Gastroesophageal sphincter (tissue), 4 donors: ENCODE results near the gene MDGA2. TPM values are rescaled to one million over a fixed set of nuclear protein-coding genes. Genes with fewer than 3 reads are reported as not detected.

Experiments used
- ATAC-seq: fragments of 150-250 bp; one replicate; pipeline ENCODE4 v1.9.1; 2016; ENCODE audit warnings: mild to moderate bottlenecking, moderate library complexity
- H3K27ac ChIP-seq, 4 donors: fragments of 200-600 bp; sonication (generic) in 3 of 4; 1 replicate in 3 of 4; 2 replicates in 1 of 4; pipeline ENCODE4 v1.5.1; 2016 to 2019
- H3K27me3 ChIP-seq: fragments of 200-600 bp; sonication (generic); one replicate; pipeline ENCODE4 v1.5.1; 2019
- H3K36me3 ChIP-seq, 2 donors: fragments of 200-600 bp; sonication (generic); one replicate each; pipeline ENCODE4 v1.5.1; 2019; ENCODE audit warnings: control low read depth in 1 of 2
- H3K4me1 ChIP-seq, 3 donors: fragments of 200-600 bp; sonication (generic); 1 replicate in 2 of 3; 2 replicates in 1 of 3; pipeline ENCODE4 v1.5.1; 2016 to 2019; ENCODE audit warnings: control low read depth in 2 of 3
- H3K4me3 ChIP-seq, 2 donors: fragments of 200-600 bp; sonication (generic); one replicate each; pipeline ENCODE4 v1.5.1; 2019; ENCODE audit warnings: mild to moderate bottlenecking in 1 of 2, moderate library complexity in 1 of 2
- H3K9me3 ChIP-seq, 3 donors: fragments of 200-600 bp; sonication (generic); one replicate each; pipeline ENCODE4 v1.5.1; 2017 to 2019; ENCODE audit warnings: control low read depth in 2 of 3
- CTCF ChIP-seq, 4 experiments: fragments of 200-600 bp in 2 of 4; fragments of 450-650 bp in 2 of 4; sonication (generic) in 1 of 4; IDR thresholded peaks; one replicate each; pipeline ENCODE4 v1.5.1; 2017 to 2019; ENCODE audit warnings: antibody characterized with exemption in 4 of 4, mild to moderate bottlenecking in 2 of 4, moderate library complexity in 2 of 4
- EP300 ChIP-seq: sonication (generic); formaldehyde crosslinking; IDR thresholded peaks from one replicate; pipeline ENCODE4 v1.6.1; 2017; ENCODE audit warnings: antibody characterized with exemption, mild to moderate bottlenecking
- POLR2A ChIP-seq, 2 donors: fragments of 450-650 bp; IDR thresholded peaks; one replicate each; pipeline ENCODE4 v1.6.1; 2017; ENCODE audit warnings: antibody characterized with exemption in 2 of 2, mild to moderate bottlenecking in 2 of 2, moderate library complexity in 1 of 2
- POLR2AphosphoS5 ChIP-seq: sonication (generic); formaldehyde crosslinking; IDR thresholded peaks from one replicate; pipeline ENCODE4 v1.6.1; 2017; ENCODE audit warnings: antibody characterized with exemption
- WGBS, 2 donors: methylation state at CpG; one replicate each; pipeline ENCODE4 v1.1.5; 2018; ENCODE audit warnings: low coverage in 1 of 2; 5-methylcytosine and 5-hydroxymethylcytosine counted together
- total RNA-seq, 4 donors: library from RNA; depleted of rRNA; stranded (reverse); fragments of >200 nt; gene quantifications; one replicate each; pipeline ENCODE4 v1.1.0, GENCODE V29; 2016

Gene MDGA2
- total RNA-seq, 4 donors from 2014 or later: 0.40 TPM; not detected in 3

DNA sequence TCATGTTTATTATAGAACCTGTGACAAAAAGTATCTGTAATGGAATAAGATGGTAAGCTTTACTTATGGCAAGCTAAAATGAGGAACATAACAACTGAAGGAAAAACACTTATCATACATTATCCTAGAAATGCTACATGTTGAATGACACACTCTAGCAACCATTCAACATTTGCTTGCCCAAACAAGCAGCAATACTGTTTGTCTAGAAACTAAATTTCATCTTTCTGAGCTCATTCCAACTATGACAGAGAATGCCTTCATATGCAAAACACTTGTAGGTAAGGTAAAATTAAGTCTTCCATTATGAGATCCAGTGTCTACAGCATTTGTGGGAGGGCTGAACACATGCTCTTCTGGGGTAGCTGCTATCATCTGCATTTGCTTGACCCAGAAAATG, 108.1 kb downstream of the MDGA2 start:
- no peak for ATAC-seq
- Histone ChIP-seq H3K27me3 (no peaks in the 10 kb centered on the region), H3K4me1 (no peaks in the 10 kb centered on the region), H3K9me3 (no peaks in the 10 kb centered on the region), H3K36me3 (no peaks in the 10 kb centered on the region), H3K4me3 (no peak overlapping the region), H3K27ac (no peak overlapping the region)
- TF ChIP-seq POLR2A (IDR thresholded peaks at IDR 0.05) (no peak), CTCF (IDR thresholded peaks at IDR 0.05) (no peak), EP300 (no peak), POLR2AphosphoS5 (no peak)

DNA sequence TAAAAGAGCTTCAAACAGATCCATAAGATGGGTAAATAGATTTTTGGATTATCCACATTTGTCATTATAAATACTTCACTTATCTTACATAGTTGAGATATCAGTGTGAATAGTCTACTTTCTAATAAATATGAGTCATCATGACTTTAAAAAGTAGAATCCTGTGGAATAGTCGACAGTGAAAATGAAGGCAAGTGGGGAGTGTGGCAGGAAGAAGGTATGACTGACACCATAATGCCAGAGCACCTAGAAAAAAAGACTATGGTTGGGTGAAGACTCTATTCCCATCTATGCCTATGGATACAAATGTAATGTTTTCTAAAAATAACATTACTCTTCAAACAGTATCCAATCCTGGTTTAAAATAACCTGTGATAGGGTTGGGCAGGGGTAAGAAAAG, 117.5 kb downstream of the MDGA2 start:
- ATAC-seq: no peak
- no peak overlapping the region for H3K27ac ChIP-seq
- no peaks in the 10 kb centered on the region for H3K36me3 ChIP-seq
- TF ChIP-seq CTCF (IDR thresholded peaks at IDR 0.05): no peak
- TF ChIP-seq EP300: no peak
- TF ChIP-seq POLR2A (IDR thresholded peaks at IDR 0.05): no peak
- no peak for TF ChIP-seq POLR2AphosphoS5
- H3K4me1 ChIP-seq: no peaks in the 10 kb centered on the region
- no peaks in the 10 kb centered on the region for H3K27me3 ChIP-seq
- H3K9me3 ChIP-seq: no peaks in the 10 kb centered on the region
- WGBS, 2 donors: 71% methylated on average over 1 of the region's 1 CpG; no CpG with 5 or more reads in 1 of the 2 donors
- H3K4me3 ChIP-seq: no peak overlapping the region

GRCh38 chr14:47555333-47555732, 120.1 kb downstream of the MDGA2 start:
- no peak overlapping the region for H3K27ac ChIP-seq

DNA sequence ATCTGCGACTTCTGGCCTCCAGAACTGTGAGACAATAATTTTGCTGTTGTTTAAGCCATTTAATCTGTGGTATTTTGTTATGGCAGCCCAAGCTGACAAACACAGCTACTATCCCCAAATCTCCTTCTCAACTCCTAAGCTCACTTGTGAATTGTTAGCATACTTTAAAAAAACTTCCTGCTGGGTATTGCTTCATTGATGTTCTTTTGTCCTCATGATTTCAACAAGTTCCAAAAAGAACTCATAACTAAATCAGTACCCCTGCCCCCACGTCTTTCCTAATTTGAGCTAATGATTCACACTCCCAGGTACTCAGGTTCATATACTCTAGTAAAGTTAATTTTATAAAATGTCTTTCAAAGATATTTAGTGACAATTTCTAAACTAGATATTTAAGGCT, 125.5 kb downstream of the MDGA2 start:
- Histone ChIP-seq H3K27me3 (no peaks in the 10 kb centered on the region), H3K4me1 (no peaks in the 10 kb centered on the region), H3K9me3 (no peaks in the 10 kb centered on the region), H3K27ac (no peak overlapping the region), H3K36me3 (no peaks in the 10 kb centered on the region), H3K4me3 (no peak overlapping the region)
- TF ChIP-seq CTCF (IDR thresholded peaks at IDR 0.05) (no peak), EP300 (no peak), POLR2A (IDR thresholded peaks at IDR 0.05) (no peak), POLR2AphosphoS5 (no peak)
- WGBS, 2 donors: 56 to 83% methylated on average over 1 to 2 of the region's 2 CpGs
- ATAC-seq: no peak

More at GRCh38 chr14:47555333-47555732, 120.1 kb downstream of the MDGA2 start:
- no peaks in the 10 kb centered on the region for H3K4me1 ChIP-seq
- ATAC-seq: no peak
- TF ChIP-seq CTCF (IDR thresholded peaks at IDR 0.05): no peak
- no peak for TF ChIP-seq POLR2AphosphoS5
- no peak for TF ChIP-seq POLR2A (IDR thresholded peaks at IDR 0.05)
- TF ChIP-seq EP300: no peak
- H3K9me3 ChIP-seq: no peaks in the 10 kb centered on the region
- H3K4me3 ChIP-seq: no peak overlapping the region
- H3K36me3 ChIP-seq: no peaks in the 10 kb centered on the region
- H3K27me3 ChIP-seq: no peaks in the 10 kb centered on the region

DNA sequence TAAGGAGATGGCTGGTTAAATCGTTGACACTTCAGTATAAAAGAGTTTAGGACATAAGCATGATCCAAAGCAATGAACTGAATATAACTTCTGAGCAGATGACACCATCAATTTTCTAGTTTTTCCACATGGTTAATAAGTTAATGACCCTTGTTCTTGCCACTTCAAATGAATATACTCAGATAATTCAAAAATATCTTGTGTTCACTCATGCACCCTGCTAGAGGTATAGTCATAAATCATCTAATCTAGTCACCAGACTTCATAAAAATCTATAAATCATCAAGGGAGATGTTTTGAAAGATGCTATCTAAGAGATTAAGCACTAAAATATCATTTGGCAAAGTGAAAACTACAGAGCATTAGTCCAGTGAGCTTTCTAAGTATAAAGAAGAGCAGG, 131.9 kb downstream of the MDGA2 start:
- no peaks in the 10 kb centered on the region for H3K36me3 ChIP-seq
- no peaks in the 10 kb centered on the region for H3K4me1 ChIP-seq
- 63 to 72% methylated on average over 1 of the region's 1 CpG for WGBS, 2 donors
- H3K27me3 ChIP-seq: no peaks in the 10 kb centered on the region
- no peak overlapping the region for H3K27ac ChIP-seq
- ATAC-seq: no peak
- no peak overlapping the region for H3K4me3 ChIP-seq
- H3K9me3 ChIP-seq: no peaks in the 10 kb centered on the region
- TF ChIP-seq CTCF (IDR thresholded peaks at IDR 0.05): no peak
- TF ChIP-seq EP300: no peak
- TF ChIP-seq POLR2A (IDR thresholded peaks at IDR 0.05): no peak
- TF ChIP-seq POLR2AphosphoS5: no peak
